HG02981 (cell line): Measurements from ENCODE around the gene TMEFF2.
A peak's percentile ranks its signal among the peaks of the same experiment; 100 is the strongest.
"Not testable (repeated sequence)": the region's sequence is repeated elsewhere in the genome, so short reads cannot be mapped to it uniquely, and the experiment has no call there.

Source experiments
- ATAC-seq: cut with Tn5 transposase; IDR thresholded peaks from one replicate; pipeline ENCODE4 v1.9.1; 2021; ENCODE audit warnings: mild to moderate bottlenecking, moderate library complexity; ENCODE audit not compliant: unreplicated experiment

The TMEFF2 gene

DNA sequence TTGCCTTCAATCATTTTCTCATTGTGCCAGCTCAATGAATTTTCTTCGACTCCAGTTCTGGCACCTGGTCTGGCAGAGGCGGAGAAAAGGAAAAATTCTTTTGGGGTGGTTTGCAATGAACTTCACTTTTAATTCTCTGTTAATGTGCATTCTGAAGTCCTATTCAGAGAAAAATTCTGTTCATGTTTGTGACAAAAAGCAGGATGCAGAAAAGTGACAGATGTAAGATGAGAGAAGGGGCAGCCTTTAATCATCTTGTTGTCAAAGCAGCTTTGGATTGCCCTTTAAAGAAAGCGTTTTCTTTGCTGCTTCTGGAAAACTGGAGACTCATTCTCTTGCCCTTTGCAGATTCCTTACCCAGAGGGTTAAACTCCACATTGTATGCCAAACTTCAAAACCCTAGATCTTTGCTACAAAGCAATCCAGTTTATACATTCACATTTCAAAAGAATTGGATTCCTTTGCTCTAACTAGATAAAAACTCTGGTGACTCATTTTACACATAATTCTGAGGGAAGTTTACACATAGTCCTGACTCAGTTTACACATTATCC lies 253.3 kb downstream of the TMEFF2 start:
- ATAC-seq: no peak

DNA sequence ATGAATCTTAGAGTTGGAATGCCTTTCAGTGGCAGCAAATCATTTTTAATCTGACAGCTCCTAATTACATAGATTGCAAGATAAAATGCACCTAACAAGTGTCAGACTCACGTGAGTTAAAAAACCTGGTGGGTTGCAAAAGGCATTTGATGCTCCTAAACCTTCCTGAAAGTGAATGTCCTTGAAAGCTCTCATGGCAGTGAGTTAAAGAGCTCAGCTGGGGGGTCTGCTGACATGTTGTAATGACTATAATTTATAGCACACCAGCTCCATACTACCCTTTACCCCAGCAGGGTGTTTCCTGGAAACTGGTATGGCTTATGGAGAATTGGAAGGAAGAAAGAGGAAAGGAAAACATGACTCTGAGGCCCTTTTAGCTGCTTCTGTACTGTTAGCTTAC lies 256.0 kb downstream of the TMEFF2 start:
- no peak for ATAC-seq

- ATAC-seq: no peak
These were observed 257.8 kb downstream of the TMEFF2 start for GRCh38 chr2:191936882-191937405.

- ATAC-seq: no peak
These were observed 259.5 kb downstream of the TMEFF2 start for GRCh38 chr2:191935247-191935646.

DNA sequence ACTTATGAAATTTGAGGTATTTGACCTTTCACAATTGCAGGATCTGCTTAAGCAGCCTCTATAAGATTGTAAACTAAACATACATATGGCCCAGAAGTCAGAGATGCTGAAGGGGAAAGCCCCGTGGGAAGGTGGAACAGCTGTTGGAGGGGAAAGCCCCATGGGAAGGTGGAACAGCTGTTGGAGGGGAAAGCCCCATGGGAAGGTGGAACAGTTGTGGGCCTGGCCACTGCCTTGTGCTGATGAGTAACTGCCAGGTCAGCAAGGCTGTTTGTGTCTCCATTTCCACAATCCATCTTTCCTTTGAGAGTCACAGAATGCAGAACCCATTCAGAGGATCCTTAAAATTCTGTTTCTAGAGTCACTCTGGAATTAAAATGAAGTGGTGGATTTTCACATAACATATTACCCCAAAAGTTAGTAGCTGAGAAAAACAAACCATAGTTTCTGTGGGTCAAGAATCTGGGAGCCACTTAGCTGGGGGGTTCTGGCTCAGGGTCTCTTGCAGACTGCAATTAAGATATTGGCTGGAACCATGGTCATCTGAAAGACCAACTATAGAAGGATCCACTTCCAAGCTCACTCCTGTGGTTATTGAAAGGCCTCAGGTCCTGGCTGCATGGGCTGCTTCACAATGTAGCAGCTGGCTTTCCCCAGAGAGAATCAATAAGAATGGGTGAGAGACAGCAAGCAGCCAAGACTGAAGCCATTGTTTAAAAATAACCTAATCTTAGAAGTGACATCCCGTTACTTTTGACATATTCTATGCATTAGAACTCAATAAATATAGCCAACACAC lies 261.2 kb downstream of the TMEFF2 start:
- ATAC-seq: peak; percentile 88

GRCh38 chr2:191932286-191932685 lies 262.4 kb downstream of the TMEFF2 start:
- no peak for ATAC-seq

DNA sequence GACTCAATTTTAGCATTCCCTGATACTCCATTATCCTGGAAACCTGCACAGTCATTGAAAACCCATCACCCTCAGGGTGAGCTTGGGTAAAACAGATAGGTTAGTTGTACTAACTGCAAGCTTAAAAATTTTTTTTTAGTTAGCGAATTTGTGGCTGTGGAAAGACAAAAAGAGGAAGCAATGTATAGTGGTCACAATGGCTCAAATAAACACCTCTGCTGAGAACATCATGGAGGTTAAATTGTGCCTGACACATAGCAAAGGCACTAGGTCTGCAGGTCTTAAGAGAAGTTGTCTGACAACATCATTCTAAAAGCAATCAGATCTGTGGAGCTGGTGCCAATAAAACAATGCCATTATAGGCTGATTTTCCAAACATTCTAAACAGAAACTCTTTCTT lies 263.4 kb downstream of the TMEFF2 start:
- peak; percentile 43 for ATAC-seq

- no peak for ATAC-seq
These were observed 264.5 kb downstream of the TMEFF2 start for GRCh38 chr2:191930205-191930604.

DNA sequence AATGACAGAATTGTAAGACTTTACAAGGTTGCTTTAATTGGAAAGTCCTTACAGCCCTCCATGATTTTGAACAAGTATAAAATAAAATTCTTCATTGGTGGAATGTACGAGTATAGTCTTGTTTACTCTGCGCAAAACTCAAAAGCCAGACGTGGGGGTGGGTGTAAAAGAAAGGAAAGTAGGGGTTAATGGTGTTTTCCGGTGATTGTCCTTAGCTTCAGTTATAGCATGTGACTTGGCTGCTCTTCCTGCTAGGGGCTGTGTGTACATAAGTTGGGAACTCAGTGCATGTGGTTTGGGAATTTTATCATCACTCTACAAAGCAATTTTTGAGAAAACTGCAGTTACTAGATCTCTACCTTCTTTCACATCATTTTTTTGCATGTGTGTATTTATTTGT lies 265.4 kb downstream of the TMEFF2 start:
- no peak for ATAC-seq

- no peak for ATAC-seq
These were observed 266.7 kb downstream of the TMEFF2 start for GRCh38 chr2:191927991-191928390.

DNA sequence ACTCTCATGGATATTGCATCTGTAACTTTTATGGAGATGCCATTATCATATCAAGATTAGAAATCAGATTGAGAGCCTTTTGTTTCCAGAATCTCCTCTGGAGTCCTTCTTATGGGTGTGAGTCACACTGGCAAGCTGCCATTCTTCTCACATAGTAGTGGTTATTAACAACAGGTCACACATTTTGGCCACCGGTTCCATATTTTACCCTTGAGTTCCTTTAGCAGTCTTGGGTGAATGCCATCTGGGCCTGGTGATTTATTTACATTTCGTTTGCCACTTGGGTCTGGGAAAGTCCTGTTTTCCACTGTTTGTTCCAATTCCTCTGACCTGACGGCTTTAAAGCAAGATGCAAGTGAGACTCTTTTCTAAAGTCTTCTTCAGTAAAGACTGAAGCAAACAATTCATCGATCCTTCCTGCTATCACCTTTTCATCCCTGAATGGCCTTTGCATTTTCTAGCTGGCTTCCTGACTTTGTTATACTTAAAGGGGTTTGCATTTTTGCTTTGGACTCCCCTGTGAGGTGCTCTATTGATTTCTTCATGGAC lies 267.3 kb downstream of the TMEFF2 start:
- ATAC-seq: no peak

DNA sequence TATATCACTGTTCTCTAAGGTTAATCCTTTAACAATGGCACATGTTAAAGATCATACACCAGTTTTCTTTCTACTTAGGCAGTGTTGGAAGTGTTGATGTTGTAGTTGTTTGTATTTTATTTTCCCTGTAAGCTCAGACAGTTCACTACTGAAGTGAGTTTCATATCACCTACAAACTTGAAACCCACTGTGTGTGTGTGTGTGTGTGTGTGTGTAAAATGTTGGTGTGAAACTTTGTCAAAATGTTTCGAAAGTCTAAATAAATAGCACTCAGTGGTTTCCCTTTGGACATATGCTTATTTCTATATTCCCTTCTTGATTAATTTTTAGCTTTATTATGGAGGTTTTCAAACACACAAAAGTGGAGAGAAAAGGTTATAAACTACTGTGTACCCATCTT lies 268.1 kb downstream of the TMEFF2 start:
- no peak for ATAC-seq

- no peak for ATAC-seq
These were observed 271.1 kb downstream of the TMEFF2 start for GRCh38 chr2:191923652-191923997.

GRCh38 chr2:191922736-191923651 lies 271.7 kb downstream of the TMEFF2 start:
- peak; percentile 93 for ATAC-seq

GRCh38 chr2:191921650-191922049 lies 273.1 kb downstream of the TMEFF2 start:
- ATAC-seq: not testable (repeated sequence)

DNA sequence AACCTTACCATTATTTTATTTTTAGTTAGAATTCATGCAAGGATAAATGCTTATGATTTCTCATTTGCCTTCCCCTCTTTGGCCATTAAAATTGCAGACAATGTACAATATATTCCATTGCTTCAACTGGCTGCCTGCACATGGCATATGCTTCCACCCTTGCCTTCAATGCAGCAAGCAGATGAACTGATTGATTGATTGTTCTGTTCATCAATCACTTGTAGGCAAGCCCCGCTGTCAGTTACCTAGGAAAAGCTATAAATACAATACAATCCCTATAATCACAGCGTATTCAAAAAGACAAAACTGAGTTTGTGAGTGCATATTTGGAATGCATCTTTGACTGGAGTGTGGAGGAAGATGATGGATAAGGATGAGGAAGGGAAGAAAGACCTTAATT lies 274.2 kb downstream of the TMEFF2 start:
- no peak for ATAC-seq

- no peak for ATAC-seq
These were observed 276.6 kb downstream of the TMEFF2 start for GRCh38 chr2:191917967-191918651.

DNA sequence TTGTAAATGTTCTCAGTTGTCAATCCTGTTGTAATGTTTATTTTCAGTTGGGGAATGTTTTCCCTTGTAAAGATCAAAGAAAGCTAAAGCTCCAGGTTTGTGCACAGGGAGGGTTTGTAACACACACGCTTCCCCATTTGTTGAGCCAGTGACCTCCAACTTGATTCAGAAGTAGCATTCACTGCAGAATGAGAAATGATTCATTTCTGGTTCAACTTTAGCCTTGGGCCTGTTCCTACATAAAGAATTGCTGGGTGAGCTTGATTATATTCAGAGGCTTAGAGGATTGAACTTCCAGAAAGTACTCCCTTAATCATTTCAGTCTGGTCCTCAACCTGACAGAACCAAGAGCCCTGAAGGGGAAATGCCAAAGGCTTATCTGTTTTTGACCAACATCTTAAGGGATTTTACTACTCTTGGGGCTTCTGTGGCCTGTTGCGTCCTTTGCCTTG lies 277.3 kb downstream of the TMEFF2 start:
- ATAC-seq: no peak

DNA sequence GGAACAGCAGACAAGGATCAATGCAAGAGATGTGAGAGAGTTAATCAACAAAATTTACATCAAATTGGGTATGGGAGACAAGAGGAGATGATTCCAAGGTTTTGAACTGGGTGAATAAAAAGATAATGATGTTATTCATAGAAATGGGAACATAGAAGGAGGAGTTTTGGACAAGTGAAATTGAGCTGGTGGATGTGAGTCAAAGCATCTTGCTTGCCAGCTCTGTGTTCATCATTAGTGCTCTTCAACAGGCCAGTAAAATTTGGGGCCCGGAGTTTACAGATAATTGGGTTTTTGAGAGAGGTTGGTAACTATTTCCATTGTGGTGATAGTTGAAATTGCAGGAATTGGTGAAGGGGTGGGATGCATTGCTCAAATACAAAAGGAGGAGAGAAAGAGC lies 277.9 kb downstream of the TMEFF2 start:
- no peak for ATAC-seq

DNA sequence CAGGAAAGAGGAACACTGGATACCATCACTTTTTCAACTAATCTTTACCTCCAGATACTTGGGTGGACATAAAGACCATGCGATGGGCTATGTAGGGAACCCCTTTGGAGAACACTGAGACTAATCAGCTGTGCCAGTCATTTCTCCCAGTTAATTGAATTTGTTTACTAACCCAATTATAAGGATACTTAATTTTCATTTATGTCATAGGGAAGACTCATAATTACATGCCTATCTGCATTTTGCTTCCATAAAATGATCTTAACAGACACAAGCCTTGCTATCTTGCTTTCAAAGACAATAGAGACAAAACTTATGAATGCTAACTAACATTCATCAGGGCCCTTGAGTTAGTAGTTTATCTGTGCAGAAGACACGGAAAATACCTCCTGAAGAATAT lies 279.0 kb downstream of the TMEFF2 start:
- ATAC-seq: no peak

GRCh38 chr2:191913796-191914195 lies 280.9 kb downstream of the TMEFF2 start:
- ATAC-seq: no peak
